ENCODE data around the gene SORCS2. TPM values are rescaled to one million over a fixed set of nuclear protein-coding genes. Genes with fewer than 3 reads are reported as not detected.

Gene SORCS2
- total RNA-seq, 1 experiment from 2014 or later: not detected

DNA sequence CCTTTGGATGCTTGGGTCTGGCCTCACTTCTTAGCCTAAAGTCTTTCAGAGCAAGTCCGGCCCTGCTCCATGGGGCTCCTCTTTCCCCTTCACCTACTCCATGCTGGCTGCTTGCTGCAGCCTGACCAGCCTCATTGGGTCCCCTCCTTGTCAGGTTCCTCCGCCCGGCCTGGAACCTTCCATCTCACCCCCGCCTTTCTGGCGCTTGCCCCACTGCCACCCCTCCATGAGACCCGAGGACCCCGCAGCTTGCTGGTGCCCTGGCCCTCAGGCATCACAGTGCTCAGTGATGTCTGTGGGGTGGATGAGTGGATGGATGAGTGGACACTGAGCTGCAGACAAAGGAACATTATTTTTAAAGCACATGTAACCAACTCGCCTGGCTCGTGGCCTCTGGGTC is 24.7 kb downstream of the SORCS2 start:
- DNase-seq (ENCODE audit: extremely low read depth, low read depth): no peak

GRCh38 chr4:7217474-7218321 is 25.4 kb downstream of the SORCS2 start:
- DNase-seq (ENCODE audit: extremely low read depth, low read depth): no peak

GRCh38 chr4:7218686-7219085 is 26.3 kb downstream of the SORCS2 start:
- no peak for DNase-seq (ENCODE audit: extremely low read depth, low read depth)

DNA sequence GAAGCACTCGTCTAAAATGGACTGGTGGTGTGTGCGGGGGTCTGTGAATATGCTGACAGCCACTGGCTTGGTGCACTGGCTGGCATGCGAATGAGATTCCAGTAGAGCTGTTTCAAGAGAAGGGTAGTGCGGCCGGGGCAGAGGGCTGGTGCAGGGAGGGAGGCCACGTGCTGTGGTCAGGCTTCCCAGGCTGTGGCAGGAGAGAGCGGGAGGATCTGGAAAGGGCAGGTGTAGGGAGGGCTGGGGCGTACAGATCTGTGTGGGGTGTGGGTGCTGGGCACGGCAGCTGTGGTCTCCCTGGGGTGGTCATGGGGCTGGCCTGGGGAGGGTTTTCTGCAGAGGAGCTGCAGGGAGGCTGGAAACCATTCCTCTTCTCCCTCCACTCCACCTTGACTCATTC is 30.2 kb downstream of the SORCS2 start:
- no peak for DNase-seq (ENCODE audit: extremely low read depth, low read depth)

- no peak for DNase-seq (ENCODE audit: extremely low read depth, low read depth)
Measured at GRCh38 chr4:7223541-7223940, 31.2 kb downstream of the SORCS2 start.

GRCh38 chr4:7224001-7224400 is 31.7 kb downstream of the SORCS2 start:
- no peak for DNase-seq (ENCODE audit: extremely low read depth, low read depth)

- no peak for DNase-seq (ENCODE audit: extremely low read depth, low read depth)
Measured at GRCh38 chr4:7224878-7225533, 32.7 kb downstream of the SORCS2 start.

- no peak for DNase-seq (ENCODE audit: extremely low read depth, low read depth)
Measured at GRCh38 chr4:7226439-7226838, 34.1 kb downstream of the SORCS2 start.

GRCh38 chr4:7227008-7227407 is 34.7 kb downstream of the SORCS2 start:
- DNase-seq (ENCODE audit: extremely low read depth, low read depth): no peak

DNA sequence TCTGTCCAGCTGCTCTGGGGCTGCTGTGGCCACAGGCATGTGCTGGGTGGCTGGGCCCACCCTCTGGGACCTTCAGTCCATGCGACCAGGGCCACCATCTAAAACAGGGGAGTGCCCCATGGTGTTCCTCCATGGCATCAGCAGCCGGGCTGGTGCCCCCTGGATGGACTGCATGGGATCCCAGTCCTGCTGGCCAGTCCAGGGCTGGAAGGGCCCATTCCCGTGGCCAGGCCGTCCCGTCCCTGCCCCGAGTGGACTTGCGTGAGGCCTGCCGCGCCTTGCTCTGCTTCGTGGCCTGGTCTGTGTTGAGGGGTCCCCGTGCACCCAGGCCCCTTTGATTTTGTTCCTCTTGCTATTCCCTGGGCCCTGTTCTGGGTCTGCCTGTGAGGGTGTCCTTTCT is 36.4 kb downstream of the SORCS2 start:
- DNase-seq (ENCODE audit: extremely low read depth, low read depth): no peak

GRCh38 chr4:7232061-7232650 is 39.8 kb downstream of the SORCS2 start:
- DNase-seq (ENCODE audit: extremely low read depth, low read depth): no peak

DNA sequence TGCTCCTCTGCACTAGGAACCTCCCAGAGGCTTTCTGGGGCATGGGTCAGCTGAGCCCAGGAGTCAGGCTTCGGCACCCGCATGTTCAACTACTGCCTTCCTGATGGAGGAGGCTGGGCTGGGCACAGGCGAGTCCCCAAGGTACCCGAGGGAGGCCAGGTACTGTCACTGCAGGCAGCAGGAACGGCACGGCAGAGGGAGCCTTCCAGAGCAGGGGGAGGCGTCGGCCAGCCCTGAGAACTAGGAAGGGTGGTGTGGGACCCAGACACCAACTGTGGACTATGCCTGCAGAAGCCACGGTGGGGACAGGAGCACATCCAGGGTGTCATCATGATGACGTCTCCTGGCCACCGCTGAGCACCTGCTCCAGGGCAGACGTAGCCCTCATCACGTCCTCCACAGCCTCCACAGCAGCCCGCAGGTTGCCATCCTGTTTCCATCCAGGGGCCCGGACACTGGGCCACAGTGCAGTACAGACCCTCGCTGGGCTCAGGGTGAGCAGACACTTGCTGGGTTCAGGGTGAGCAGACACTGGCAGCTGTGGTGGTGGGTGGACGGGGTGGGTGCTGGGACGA is 40.8 kb downstream of the SORCS2 start:
- DNase-seq (ENCODE audit: extremely low read depth, low read depth): no peak

DNA sequence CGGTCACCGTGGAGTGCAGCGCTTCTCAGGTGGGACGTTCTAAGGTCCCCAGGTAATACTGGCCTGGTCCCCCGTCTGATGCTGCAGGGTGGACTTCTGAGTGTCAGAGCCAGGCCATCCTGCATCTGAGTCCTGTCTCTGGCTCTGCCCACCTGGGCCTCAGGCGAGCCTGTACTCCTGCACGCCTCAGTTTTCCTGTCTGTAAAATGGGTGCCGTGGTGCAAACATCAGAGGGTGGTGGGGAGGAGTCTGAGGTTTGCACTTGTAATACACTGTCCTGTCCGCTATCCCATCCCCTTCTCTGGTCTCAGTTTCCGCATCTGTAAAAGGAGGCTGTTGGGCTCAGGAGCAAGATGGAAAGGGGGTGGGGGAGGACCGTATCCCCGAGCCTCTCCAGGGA is 41.3 kb downstream of the SORCS2 start:
- DNase-seq (ENCODE audit: extremely low read depth, low read depth): no peak

GRCh38 chr4:7234355-7235029 is 42.2 kb downstream of the SORCS2 start:
- DNase-seq (ENCODE audit: extremely low read depth, low read depth): no peak

GRCh38 chr4:7235030-7235380 is 42.7 kb downstream of the SORCS2 start:
- DNase-seq (ENCODE audit: extremely low read depth, low read depth): no peak

DNA sequence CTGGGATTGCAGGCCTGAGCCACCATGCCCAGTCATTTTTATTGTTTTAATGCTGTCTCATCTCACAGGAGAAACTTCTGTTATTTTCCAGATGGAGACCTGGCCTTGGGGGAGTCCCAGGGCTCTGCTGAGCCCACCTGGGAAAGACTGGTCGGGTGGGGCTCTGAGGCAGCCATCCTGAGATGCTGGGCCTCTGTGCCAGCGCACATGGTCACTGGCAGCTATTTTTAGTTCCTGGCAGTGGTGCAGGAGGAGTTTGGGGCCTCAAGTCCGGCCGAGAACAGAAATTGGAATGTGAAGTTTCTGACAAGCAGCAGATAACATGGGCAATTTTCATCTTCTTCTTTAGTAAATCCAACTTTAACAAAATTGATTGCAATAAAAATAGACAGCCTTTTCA is 44.5 kb downstream of the SORCS2 start:
- DNase-seq (ENCODE audit: extremely low read depth, low read depth): no peak

- no peak for DNase-seq (ENCODE audit: extremely low read depth, low read depth)
Measured at GRCh38 chr4:7237873-7238272, 45.5 kb downstream of the SORCS2 start.

- DNase-seq (ENCODE audit: extremely low read depth, low read depth): no peak
Measured at GRCh38 chr4:7238300-7238960, 46.1 kb downstream of the SORCS2 start.

DNA sequence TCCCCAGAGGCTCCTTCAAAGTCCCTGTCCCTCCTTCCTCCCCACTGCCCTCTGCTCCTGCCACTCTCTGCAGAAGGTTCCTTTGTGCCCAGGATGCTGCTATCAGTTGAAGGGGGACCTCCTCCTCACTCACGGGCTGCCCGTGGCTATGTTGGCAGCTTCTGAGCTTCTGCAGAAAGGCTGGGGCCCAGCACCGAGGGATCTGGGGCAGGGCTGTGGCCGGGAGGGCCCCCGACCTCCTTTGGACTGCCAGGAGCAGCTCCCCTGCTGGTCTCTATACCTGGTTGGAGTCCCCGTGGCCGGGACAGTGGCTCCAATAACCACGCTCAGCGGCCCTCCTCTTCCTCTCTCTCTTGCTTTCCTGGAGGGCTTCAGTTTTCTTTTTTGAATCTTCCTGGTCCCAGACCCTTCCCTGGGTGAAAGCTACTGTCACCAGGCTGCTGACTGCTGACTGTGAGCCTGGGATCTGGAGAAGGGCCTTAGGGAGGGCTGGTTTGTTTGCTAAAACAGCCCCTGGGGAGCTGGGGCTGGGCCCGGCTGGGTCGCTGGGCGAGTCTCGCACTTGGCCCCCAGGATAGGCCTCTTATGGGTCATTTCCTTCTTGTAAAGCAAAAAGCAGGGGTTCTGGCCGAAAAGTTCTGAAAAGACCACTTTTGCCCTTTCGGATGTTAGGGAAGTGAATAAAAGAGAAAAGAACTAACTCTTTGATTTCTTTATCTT is 46.9 kb downstream of the SORCS2 start:
- DNase-seq (ENCODE audit: extremely low read depth, low read depth): no peak

DNA sequence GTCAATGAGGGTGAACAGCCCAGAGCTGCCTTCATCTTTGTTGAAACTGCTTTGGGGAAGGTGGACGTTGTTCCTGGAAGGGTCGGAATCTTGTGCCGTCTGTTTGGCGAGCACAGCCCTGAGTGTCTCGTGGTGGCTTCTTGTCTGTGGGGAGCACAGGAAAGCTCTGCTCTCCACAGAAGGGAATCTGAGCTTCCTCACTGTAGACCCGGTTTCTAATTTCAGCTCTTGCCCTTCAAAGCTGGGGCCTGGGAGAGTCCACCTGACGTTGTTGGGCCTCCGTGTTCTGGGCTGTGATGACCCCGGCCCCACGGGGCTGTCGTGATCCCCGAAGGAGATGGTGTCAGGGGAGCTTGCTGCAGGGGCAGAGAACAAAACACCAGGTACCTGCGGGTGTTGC is 47.5 kb downstream of the SORCS2 start:
- no peak for DNase-seq (ENCODE audit: extremely low read depth, low read depth)
